ENCODE data around the gene SSH3. TPM values are rescaled to one million over a fixed set of nuclear protein-coding genes. Genes with fewer than 3 reads are reported as not detected.

Gene SSH3
- total RNA-seq, 6 experiments from 2014 or later = 10.9 to 17.9 (median 14.5) TPM

DNA sequence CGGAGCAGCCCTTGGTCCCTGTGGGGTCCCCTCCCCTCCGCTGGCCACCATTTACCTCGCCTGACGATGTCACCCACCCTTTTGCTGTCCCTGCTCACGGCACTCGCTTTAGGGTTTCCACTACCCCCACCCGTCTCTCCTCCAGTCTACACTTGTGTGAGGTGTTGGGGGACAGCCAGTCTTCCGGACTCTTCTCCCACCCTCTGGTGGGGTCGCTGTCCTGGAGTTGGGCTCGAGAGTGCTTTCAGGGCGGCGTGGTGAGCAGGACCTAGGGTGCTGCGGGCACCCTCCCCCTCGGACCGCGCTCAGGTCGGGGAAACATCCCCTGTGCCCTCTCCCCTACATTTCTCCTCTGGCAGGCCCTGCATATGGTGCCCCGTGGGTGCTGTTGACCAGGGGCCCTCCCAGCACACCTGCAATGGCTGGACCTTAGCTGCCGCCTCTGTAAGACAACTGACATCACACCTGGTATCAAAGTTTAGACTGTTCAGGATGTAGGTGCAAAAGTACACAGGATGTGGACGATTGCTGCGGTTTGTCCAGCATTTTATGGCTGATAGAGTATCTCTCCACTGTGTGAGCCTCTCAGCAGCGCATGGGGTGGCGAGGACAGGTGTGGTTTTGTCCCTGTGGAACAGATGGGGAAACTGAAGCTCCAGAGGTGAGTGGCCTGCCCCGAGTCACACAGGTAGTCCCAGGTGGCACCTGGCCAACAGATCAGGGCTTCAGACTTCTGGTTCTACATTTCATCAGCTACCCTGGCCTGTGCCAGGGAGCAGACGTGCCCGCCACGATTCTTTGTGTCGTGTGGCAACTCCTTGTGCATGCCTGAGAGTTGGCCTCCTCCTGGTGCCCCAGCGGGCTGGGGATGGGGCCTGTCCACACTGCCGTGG is 35.9 kb upstream of the SSH3 start:
- Histone ChIP-seq H3K4me3 (peak overlapping the region; percentile 82 to 88 (median 87)), H3K27me3 (no peaks in the 10 kb centered on the region), H3K4me1 (peaks cover 0 to 44% (median 14%) of the 10 kb centered on the region in 4 donors), H3K9me3 (no peaks in the 10 kb centered on the region), H3K36me3 (no peaks in the 10 kb centered on the region), H3K27ac (peak overlapping the region; percentile 64 to 93 (median 90))
- peak; percentile 72 to 81 (median 78) for DNase-seq
- TF ChIP-seq, protein P1, sequence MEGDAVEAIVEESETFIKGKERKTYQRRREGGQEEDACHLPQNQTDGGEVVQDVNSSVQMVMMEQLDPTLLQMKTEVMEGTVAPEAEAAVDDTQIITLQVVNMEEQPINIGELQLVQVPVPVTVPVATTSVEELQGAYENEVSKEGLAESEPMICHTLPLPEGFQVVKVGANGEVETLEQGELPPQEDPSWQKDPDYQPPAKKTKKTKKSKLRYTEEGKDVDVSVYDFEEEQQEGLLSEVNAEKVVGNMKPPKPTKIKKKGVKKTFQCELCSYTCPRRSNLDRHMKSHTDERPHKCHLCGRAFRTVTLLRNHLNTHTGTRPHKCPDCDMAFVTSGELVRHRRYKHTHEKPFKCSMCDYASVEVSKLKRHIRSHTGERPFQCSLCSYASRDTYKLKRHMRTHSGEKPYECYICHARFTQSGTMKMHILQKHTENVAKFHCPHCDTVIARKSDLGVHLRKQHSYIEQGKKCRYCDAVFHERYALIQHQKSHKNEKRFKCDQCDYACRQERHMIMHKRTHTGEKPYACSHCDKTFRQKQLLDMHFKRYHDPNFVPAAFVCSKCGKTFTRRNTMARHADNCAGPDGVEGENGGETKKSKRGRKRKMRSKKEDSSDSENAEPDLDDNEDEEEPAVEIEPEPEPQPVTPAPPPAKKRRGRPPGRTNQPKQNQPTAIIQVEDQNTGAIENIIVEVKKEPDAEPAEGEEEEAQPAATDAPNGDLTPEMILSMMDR (IDR thresholded peaks at IDR 0.05) = no peak
- peak; percentile 76 for TF ChIP-seq POLR2A (IDR thresholded peaks at IDR 0.05)
- intact Hi-C loops (cut with DNase I) = no loop called here
- 1% methylated on average over 14 of the region's 30 CpGs for WGBS (ENCODE audit: insufficient coverage, low coverage, low lambda C conversion rate, missing lambda C conversion rate)
- peak; percentile 14 to 37 (median 16) for ATAC-seq

DNA sequence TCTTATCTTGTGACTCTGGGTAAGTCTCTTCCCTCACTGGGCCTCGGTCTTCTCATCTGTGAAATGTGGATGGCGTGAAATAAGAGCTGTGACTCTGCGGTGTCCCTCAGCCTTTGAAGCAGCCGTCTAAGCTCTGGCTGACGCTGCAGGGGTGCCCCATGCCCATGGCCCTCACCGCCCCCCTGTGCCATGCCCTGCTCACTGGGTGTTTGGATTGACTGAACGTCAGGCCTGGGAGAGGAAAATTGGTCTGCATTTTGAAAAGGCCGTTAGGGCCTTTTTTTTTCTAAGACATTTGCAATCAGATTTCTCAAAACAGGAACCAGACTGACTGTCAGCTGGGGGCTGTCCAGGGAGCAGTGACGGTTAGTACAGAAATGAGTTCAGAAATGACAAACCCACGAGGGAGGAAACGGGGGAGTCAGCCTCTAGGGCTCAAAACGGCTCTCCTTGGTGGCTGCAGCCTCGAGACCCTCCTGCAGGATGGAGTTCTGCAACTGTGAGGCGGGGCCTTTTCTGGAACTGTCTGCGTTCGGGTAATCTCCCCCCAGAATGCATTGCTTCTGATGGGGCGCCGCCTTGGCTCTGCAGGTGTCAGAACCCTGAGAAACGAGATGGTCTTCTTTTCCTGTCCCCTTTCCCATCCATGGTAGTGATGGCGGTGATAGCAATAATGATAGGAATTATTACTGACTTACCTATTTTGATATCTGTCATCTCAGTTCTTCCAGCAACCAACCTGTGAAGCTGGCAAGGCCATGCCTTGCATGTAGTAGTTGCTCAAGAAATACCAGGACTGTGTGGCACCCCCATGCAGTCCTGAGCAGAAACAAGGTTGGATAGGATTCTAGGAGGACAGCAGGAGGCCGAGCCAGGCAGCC is 35.0 kb upstream of the SSH3 start:
- DNase-seq (peak in 2 of 3 donors; percentile 26 to 55), ATAC-seq (no peak)
- Histone ChIP-seq H3K27me3 (no peaks in the 10 kb centered on the region), H3K36me3 (no peaks in the 10 kb centered on the region), H3K27ac (peak overlapping the region; percentile 64 to 93 (median 90)), H3K4me3 (peak overlapping the region; percentile 82 to 88 (median 87)), H3K9me3 (no peaks in the 10 kb centered on the region), H3K4me1 (peaks cover 0 to 42% (median 14%) of the 10 kb centered on the region in 4 donors)
- intact Hi-C loops (cut with DNase I) = no loop called here
- no peak for TF ChIP-seq POLR2A (IDR thresholded peaks at IDR 0.05)
- TF ChIP-seq, protein P1 (IDR thresholded peaks at IDR 0.05) = no peak
- 34% methylated on average over 9 of the region's 21 CpGs for WGBS (ENCODE audit: insufficient coverage, low coverage, low lambda C conversion rate, missing lambda C conversion rate)

DNA sequence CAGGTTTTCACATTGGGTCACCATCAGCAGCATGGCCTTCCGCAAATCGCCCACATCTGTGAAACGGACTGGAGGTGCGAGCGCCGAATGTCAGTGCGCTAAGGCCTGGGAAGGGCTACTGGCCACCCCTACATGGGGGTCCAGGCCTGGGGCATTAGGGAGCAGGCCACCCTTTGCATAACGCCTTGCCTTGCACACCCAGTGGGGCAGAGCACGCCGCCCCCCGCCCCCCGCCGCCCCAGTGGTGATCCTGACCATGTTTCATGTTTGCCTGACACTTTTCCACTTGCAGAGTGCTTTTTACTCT is 34.4 kb upstream of the SSH3 start:
- H3K4me3 ChIP-seq = peak overlapping the region in 1 of 3 donors; percentile 87
- TF ChIP-seq, protein P1 (IDR thresholded peaks at IDR 0.05) = no peak
- no peak for TF ChIP-seq POLR2A (IDR thresholded peaks at IDR 0.05)
- intact Hi-C loops (cut with DNase I) = no loop called here
- no peaks in the 10 kb centered on the region for H3K36me3 ChIP-seq
- peak overlapping the region; percentile 30 to 90 (median 64) for H3K27ac ChIP-seq
- no peaks in the 10 kb centered on the region for H3K27me3 ChIP-seq
- peaks cover 0 to 47% (median 14%) of the 10 kb centered on the region in 4 donors for H3K4me1 ChIP-seq
- peak in 1 of 3 donors; percentile 53 for DNase-seq
- ATAC-seq = no peak
- H3K9me3 ChIP-seq = no peaks in the 10 kb centered on the region
- no CpG with 5 or more reads among the region's 13 CpGs for WGBS (ENCODE audit: insufficient coverage, low coverage, low lambda C conversion rate, missing lambda C conversion rate)

DNA sequence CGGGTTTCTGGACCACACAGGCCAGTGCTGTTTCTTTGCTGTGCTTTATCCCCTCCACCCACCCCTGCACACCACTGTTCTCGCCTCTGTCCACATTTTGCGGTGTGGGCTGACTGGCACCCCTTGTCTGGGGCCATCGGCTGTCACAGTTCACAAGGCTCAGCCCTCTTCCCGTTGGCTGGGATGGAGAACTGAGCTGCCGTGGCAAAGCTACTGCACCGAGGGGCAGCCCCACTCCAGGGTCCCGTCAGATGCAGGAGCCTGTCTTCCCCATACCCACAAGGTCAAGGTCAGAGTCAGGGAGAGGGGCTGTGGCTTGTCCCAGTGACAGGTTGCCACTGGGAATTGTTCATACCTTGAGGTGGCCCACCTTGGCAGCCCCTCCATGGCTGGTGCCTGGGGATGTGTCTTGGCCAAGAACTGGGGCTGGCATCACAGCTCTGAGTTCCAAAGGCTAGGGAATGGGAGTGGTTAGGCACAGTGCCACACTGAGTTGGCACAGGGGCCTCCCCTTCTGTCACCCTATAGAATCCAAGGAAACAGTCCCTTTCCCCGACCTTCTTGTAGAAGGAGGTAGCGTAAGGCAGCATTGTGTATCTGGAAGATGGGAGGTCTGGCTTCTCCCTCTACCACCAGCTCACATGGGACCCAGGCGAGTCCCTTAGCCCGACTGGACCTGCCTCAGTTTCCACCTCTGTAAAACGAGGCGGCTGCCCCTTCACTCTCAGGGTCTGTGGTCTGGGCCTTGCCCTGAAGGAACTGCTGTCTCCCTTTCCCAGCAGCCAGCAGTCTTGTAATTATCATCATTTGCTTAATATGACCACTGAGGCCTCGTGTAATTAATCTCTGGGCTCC is 33.7 kb upstream of the SSH3 start:
- H3K27me3 ChIP-seq = no peaks in the 10 kb centered on the region
- intact Hi-C loops (cut with DNase I) = loop anchor here in 1 of 2 donors (5.0 to 10.0 kb wide), 2 partner anchors 38 to 115 kb away; no protein-coding TSS in a partner anchor
- H3K27ac ChIP-seq = peak overlapping the region; percentile 30 to 90 (median 30)
- peaks cover 0 to 47% (median 14%) of the 10 kb centered on the region in 4 donors for H3K4me1 ChIP-seq
- WGBS (ENCODE audit: insufficient coverage, low coverage, low lambda C conversion rate, missing lambda C conversion rate) = 32% methylated on average over 3 of the region's 15 CpGs
- H3K36me3 ChIP-seq = no peaks in the 10 kb centered on the region
- peak; percentile 32 for TF ChIP-seq POLR2A (IDR thresholded peaks at IDR 0.05)
- TF ChIP-seq, protein P1 (IDR thresholded peaks at IDR 0.05) = no peak
- no peak for ATAC-seq
- H3K4me3 ChIP-seq = peak overlapping the region; percentile 13 to 31 (median 15)
- H3K9me3 ChIP-seq = no peaks in the 10 kb centered on the region
- DNase-seq = peak in 2 of 3 donors; percentile 29 to 55
